GM12864 (cell line): ENCODE measurements around the gene ZC3H13.

ENCODE experiments used
- DNase-seq: peaks from one replicate; pipeline ENCODE4 v3.0.0-alpha.2; 2011; ENCODE audit warnings: low read depth
- H3K4me3 ChIP-seq: 2 replicates; pipeline ENCODE4 v1.5.1; 2011; ENCODE audit warnings: mild to moderate bottlenecking, low read depth, low read length, control low read depth
- TF ChIP-seq, protein P1 (sequence below): IDR thresholded peaks from 2 replicates; pipeline ENCODE4 v1.5.1; 2011; ENCODE audit warnings: low read depth, mild to moderate bottlenecking, moderate library complexity, low read length, control low read depth, inconsistent platforms; ENCODE audit errors: missing control alignments

Gene ZC3H13

DNA sequence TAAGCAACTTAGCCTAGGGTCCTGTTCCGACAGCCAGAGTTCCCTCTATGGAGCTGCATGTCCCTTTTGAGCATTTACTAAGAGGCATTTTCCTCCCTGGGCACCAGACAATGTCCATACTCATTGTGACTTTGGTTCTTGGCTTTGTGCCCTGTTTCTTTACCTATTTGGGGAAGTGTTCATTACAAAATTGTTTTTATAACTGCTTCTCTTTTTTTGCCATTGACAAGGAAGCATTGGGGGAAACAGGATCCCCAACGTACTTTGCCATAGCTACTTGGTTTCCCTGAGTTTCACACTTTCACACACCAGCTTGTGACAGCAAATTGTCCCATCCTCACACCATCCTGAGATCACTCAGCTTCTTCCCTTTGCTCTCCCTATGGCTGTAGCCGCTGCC lies 119.9 kb downstream of the ZC3H13 start:
- TF ChIP-seq, protein P1, sequence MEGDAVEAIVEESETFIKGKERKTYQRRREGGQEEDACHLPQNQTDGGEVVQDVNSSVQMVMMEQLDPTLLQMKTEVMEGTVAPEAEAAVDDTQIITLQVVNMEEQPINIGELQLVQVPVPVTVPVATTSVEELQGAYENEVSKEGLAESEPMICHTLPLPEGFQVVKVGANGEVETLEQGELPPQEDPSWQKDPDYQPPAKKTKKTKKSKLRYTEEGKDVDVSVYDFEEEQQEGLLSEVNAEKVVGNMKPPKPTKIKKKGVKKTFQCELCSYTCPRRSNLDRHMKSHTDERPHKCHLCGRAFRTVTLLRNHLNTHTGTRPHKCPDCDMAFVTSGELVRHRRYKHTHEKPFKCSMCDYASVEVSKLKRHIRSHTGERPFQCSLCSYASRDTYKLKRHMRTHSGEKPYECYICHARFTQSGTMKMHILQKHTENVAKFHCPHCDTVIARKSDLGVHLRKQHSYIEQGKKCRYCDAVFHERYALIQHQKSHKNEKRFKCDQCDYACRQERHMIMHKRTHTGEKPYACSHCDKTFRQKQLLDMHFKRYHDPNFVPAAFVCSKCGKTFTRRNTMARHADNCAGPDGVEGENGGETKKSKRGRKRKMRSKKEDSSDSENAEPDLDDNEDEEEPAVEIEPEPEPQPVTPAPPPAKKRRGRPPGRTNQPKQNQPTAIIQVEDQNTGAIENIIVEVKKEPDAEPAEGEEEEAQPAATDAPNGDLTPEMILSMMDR = no peak
- no peak overlapping the region for H3K4me3 ChIP-seq
- no peak for DNase-seq

DNA sequence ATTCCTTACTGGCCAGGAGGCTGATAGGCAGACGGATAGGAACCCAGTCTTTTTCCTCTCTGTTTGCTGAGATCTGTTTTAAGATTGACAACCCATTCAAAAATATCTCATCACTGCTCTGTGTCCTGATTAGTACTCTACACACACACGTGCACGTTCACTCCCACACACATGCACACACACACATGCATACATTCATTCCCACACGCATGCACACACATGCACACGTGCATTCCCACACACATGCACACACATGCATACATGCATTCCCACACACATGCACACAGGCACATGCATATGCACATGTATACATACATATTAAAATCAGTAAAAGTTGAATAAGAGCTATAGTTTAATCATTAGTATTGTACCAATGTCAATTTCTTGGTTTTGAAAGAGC lies 120.4 kb downstream of the ZC3H13 start:
- DNase-seq = no peak
- H3K4me3 ChIP-seq = no peak overlapping the region
- TF ChIP-seq, protein P1 = no peak

DNA sequence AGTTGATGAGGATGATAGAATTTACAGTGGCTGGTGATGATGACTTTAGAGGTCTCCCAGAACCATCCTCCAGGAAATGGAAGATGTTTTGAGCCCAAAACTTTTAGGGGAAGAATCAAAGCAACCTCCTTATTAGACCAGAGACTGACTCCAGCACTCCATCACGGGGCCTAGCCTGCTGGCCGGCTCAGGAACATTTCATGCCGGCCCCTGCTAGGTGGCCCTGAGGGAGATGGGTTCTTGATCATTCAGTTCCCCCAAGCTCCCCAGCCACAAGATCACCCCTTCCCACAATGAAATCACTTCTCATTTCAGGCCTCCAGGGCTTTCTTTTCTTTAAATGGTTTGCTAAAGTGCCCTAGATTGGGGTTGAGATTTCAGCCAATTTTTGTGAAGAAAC lies 121.3 kb downstream of the ZC3H13 start:
- TF ChIP-seq, protein P1 = no peak
- no peak for DNase-seq
- H3K4me3 ChIP-seq = no peak overlapping the region

DNA sequence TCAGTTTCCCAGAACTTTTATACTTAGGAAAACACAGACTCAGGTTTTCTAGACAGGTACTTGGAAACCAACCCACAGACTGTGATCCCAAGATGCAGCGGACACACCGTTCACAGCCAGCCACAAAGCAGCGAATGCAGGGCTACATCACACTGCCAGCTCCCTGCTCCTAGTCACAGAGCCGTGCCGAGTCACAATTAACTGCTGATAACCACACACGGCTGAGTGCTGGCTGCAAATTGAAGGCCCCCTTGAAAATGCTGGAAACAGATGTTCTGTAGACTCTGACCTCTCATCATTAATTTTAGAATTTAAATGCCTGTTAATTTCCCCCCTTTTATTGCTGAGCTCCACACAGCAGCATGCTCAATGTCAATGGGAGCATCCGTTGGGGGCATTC lies 122.4 kb downstream of the ZC3H13 start:
- H3K4me3 ChIP-seq = no peak overlapping the region
- TF ChIP-seq, protein P1 = no peak
- DNase-seq = no peak

DNA sequence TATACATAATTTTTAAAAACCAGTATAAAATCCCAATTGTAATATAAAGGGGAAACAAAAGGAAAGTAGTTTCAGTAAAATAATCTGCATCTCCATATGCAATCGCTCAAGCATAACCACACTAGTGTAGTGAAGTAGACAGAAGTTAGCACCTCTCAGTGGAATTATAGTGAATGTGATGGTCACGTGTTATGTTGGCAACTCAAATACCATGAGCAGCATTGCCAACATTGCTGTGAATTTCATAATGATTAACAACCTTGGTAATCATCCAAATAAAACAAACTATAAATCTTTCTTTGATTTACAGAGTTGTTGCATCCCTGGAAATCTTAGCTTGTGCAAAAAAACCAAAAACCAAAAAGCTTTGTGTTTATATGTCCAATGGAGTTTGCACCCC lies 123.7 kb downstream of the ZC3H13 start:
- TF ChIP-seq, protein P1 = no peak
- no peak for DNase-seq
- H3K4me3 ChIP-seq = no peak overlapping the region

DNA sequence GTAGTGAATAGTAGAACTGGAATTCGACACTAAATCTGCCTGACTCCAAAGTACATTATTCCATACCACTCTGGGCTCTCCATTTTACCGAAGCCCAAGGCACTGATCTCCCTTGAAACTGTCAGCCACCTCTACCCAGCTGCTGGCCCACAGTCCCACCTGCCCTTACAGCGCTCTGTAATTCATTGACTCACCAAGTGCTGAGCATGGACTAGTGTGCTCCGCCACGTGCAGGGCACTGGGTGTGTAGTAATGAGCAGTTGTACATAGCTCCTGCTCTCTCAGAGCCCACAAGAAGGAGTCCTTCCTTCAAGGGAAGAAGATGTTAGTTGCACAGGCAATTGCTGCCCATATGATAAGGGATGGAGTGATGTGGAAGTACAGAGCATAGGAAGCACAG lies 124.4 kb downstream of the ZC3H13 start:
- no peak for DNase-seq
- H3K4me3 ChIP-seq = no peak overlapping the region
- TF ChIP-seq, protein P1 = no peak

DNA sequence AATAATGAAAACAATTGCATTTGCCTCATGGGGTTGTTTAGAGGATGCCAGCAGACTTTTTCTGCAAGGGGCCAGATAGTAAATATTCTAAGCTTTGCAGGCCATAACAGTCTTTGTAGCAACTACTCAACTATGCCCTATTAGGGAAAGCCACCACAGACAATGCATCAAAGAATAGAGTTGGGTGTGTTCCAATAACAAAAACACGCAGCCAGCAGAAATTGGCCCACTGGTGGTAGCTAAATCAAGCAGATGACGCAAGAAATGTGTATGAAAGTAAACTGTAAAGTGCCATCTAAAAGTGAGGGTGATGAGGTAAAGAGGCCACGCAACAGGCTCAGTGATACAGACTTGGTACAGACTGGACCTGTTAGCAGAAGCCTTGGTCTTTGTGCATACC lies 125.8 kb downstream of the ZC3H13 start:
- no peak for DNase-seq
- TF ChIP-seq, protein P1 = no peak
- H3K4me3 ChIP-seq = no peak overlapping the region
